BE2C (cell line): ENCODE data around the gene RFT1.
A peak's percentile ranks its signal among the peaks of the same experiment; 100 is the strongest.

Experiments
- DNase-seq: peaks from one replicate; pipeline ENCODE4 v3.0.0-alpha.2; 2020
- H3K27me3 ChIP-seq: fragments of 250-450 bp; sonication (Bioruptor Pico); 2 replicates; pipeline ENCODE4 v1.5.1; 2020; ENCODE audit warnings: mild to moderate bottlenecking
- H3K36me3 ChIP-seq: fragments of 250-450 bp; sonication (Bioruptor Pico); 2 replicates; pipeline ENCODE4 v1.5.1; 2020; ENCODE audit warnings: mild to moderate bottlenecking
- H3K4me1 ChIP-seq: fragments of 250-450 bp; sonication (Bioruptor Pico); 2 replicates; pipeline ENCODE4 v1.5.1; 2020
- H3K4me3 ChIP-seq: 2 replicates; pipeline ENCODE4 v1.5.1; 2011; ENCODE audit warnings: low read depth, low read length
- H3K9me3 ChIP-seq: fragments of 250-450 bp; sonication (Bioruptor Pico); 2 replicates; pipeline ENCODE4 v1.5.1; 2020
- TF ChIP-seq, protein P1 (sequence below): IDR thresholded peaks from 2 replicates; pipeline ENCODE4 v1.5.1; 2012; ENCODE audit warnings: mild to moderate bottlenecking, low read depth, low read length

RFT1 gene

GRCh38 chr3:53046171-53047170, 83.8 kb downstream of the RFT1 start:
- no peaks in the 10 kb centered on the region for H3K4me1 ChIP-seq
- peaks cover 14% of the 10 kb centered on the region for H3K27me3 ChIP-seq
- H3K9me3 ChIP-seq, result no peaks in the 10 kb centered on the region
- DNase-seq, result peak; percentile 24
- H3K36me3 ChIP-seq, result no peaks in the 10 kb centered on the region
- TF ChIP-seq, protein P1, sequence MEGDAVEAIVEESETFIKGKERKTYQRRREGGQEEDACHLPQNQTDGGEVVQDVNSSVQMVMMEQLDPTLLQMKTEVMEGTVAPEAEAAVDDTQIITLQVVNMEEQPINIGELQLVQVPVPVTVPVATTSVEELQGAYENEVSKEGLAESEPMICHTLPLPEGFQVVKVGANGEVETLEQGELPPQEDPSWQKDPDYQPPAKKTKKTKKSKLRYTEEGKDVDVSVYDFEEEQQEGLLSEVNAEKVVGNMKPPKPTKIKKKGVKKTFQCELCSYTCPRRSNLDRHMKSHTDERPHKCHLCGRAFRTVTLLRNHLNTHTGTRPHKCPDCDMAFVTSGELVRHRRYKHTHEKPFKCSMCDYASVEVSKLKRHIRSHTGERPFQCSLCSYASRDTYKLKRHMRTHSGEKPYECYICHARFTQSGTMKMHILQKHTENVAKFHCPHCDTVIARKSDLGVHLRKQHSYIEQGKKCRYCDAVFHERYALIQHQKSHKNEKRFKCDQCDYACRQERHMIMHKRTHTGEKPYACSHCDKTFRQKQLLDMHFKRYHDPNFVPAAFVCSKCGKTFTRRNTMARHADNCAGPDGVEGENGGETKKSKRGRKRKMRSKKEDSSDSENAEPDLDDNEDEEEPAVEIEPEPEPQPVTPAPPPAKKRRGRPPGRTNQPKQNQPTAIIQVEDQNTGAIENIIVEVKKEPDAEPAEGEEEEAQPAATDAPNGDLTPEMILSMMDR, result no peak
- H3K4me3 ChIP-seq, result peak overlapping the region; percentile 24

DNA sequence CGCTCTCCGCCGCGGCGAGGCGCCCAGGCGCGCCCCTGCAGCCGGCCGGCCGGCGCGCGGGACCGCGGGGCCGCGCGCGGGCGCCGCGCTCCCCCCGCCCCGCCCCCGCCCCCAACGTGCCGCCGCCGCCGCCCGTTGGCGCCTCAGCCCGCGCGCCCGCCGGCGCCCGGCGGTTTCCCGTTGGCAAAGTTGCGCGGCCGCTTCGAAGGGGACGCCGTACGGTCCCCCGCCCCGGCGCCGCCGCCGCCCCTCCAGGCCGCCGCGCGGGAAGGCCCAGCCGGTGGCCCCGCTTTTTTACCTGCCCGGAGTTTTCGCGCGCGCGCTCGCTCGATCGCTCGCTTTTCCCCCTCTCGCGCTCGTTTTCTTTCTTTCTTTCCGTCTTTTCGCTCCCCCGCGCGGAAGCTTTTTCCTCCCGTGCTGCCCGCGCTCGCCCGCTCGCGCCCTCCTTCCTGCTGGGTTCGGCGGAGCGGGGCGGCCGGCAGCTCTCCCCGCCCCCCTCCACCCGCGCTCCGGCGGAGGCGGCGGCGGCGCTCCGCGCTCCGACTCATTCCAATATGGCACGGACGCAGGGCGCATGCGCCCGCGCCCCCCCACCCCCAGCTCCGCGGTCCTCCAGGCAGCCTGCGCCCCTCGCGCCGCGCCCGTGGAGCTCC, 84.6 kb downstream of the RFT1 start, which contains the start of gene SFMBT1:
Gene SFMBT1 (minus strand): TSS at position 556 of the 653 bp plus-strand sequence. CDS start 76,945 bp downstream, outside the sequence.
- Histone ChIP-seq H3K9me3 (no peaks in the 10 kb centered on the region), H3K4me1 (no peaks in the 10 kb centered on the region), H3K36me3 (no peaks in the 10 kb centered on the region), H3K4me3 (peak within 1 kb of the TSS; percentile 55), H3K27me3 (peaks cover 14% of the 10 kb centered on the region)
- DNase-seq, result peak; percentile 61
- TF ChIP-seq, protein P1, result no peak

DNA sequence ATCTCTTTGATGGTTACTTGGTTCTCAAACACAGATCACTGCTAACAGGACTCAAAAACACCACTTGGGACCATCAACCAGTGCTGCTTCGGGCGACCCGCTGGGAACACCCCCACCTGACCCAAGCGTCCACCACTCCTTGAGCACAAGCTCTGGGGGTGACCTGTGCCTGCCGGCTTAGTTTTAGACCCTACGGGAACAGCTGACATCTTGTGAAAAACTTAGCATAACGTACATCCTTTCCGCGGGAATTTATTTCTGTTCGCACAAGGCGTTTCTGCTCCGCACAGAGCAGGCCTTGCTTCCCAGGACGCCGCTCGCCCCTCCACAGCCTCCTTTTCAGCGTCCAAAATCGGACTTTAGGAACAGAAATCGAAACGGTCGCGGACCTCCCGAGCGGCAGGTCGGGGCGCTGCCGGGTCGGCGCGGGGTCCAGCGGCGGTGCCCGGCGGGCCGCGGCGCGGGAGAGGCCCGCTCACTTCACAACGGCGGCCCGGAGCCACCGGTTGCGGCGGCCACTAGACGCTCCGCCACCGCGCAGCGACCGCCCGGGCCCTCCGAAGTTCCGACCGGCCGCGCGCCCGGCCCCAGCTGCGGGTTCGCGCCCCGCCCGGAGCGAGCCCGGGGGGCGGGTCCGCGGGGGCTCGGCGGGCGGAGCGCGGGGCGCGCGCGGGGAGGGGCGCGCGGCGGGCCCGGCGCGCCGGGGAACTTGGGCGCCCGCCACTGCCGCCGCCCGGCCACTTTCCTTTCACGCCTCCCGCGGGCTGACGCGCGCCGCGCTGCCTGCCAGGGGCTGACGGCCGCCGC, 85.3 kb downstream of the RFT1 start:
- TF ChIP-seq, protein P1, result no peak
- DNase-seq, result peak; percentile 47
- Histone ChIP-seq H3K27me3 (peaks cover 14% of the 10 kb centered on the region), H3K9me3 (no peaks in the 10 kb centered on the region), H3K36me3 (no peaks in the 10 kb centered on the region), H3K4me1 (no peaks in the 10 kb centered on the region), H3K4me3 (peak overlapping the region; percentile 34; the same call in 1 of the 2 replicates)

DNA sequence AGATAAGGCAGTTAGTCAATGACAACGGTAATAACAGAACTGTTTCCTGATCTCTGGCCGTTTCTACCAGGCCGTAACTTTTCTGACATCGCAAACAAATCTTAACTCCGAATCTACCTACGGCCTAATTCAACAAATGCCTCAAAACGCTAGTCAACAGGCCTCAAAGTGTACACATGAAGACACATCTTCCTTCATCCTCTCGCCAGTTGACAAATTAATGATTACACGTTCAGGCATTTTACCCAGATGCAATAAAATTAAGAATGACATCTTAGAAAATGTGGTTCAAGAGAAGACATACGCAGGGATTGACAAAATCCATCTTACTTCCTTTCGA, 85.9 kb downstream of the RFT1 start:
- Histone ChIP-seq H3K4me3 (no peak overlapping the region), H3K4me1 (no peaks in the 10 kb centered on the region), H3K9me3 (no peaks in the 10 kb centered on the region), H3K36me3 (no peaks in the 10 kb centered on the region), H3K27me3 (peaks cover 14% of the 10 kb centered on the region)
- DNase-seq, result no peak
- TF ChIP-seq, protein P1, result no peak

DNA sequence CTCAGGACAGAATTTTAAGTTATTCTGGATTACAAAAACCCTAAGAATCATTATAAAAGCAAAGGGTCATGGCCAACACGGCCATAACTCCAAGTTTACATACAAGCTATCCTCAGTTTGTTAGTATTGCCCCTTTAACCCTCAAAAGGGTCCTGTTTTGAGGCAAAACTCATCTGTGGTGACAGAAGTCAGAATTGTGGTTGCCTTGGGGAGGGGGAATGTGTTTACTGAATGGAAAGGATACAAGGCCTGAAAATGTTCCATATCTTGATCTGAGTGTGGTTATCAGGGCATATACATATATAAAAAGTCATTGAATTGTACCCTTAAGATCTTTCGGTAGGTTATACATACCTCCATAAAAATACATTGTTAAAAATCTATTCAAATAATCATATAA, 86.5 kb downstream of the RFT1 start:
- H3K4me3 ChIP-seq, result no peak overlapping the region
- no peak for DNase-seq
- no peaks in the 10 kb centered on the region for H3K9me3 ChIP-seq
- TF ChIP-seq, protein P1, result no peak
- peaks cover 14% of the 10 kb centered on the region for H3K27me3 ChIP-seq
- no peaks in the 10 kb centered on the region for H3K36me3 ChIP-seq
- H3K4me1 ChIP-seq, result no peaks in the 10 kb centered on the region
